HEK293 (cell line): ENCODE data around the gene TRIM24.

Experiments used
- CTCF ChIP-seq: fragments of 450-650 bp; formaldehyde crosslinking; IDR thresholded peaks from 2 replicates; pipeline ENCODE4 v1.5.1; 2016; ENCODE audit warnings: missing biosample characterization, missing genetic modification characterization
- GLI4 ChIP-seq: fragments of 450-650 bp; formaldehyde crosslinking; IDR thresholded peaks from 2 replicates; pipeline ENCODE4 v1.5.1; 2016; ENCODE audit warnings: missing biosample characterization, missing genetic modification characterization
- PRDM1 ChIP-seq: fragments of 450-650 bp; formaldehyde crosslinking; IDR thresholded peaks from 2 replicates; pipeline ENCODE4; 2016; ENCODE audit warnings: missing biosample characterization, missing genetic modification characterization
- SCRT2 ChIP-seq: fragments of 450-650 bp; formaldehyde crosslinking; IDR thresholded peaks from 2 replicates; pipeline ENCODE4 v1.5.1; 2016; ENCODE audit warnings: missing biosample characterization, missing genetic modification characterization
- TCF7L2 ChIP-seq: IDR thresholded peaks from 2 replicates; pipeline ENCODE4 v1.6.1; 2011; ENCODE audit warnings: low read depth, mild to moderate bottlenecking, inconsistent platforms, low read length, moderate library complexity, borderline replicate concordance
- ZNF114 ChIP-seq: fragments of 450-650 bp; formaldehyde crosslinking; IDR thresholded peaks from 2 replicates; pipeline ENCODE4 v1.5.0; 2017; ENCODE audit warnings: missing biosample characterization, missing genetic modification characterization
- ZNF274 ChIP-seq, 2 experiments: fragments of 200-500 bp in 1 of 2; fragments of 450-650 bp in 1 of 2; sonication (Bioruptor generic) in 1 of 2; formaldehyde crosslinking in 1 of 2; IDR thresholded peaks; 2 replicates each; pipeline versions ENCODE4 v1.5.1 to v1.6.1; 2014 to 2016; ENCODE audit warnings: borderline replicate concordance in 1 of 2, inconsistent platforms in 1 of 2, low read length in 1 of 2, missing biosample characterization in 1 of 2, missing genetic modification characterization in 1 of 2
- ZNF350 ChIP-seq: fragments of 450-650 bp; formaldehyde crosslinking; IDR thresholded peaks from 2 replicates; pipeline ENCODE4 v1.5.0; 2017; ENCODE audit warnings: missing biosample characterization, mild to moderate bottlenecking, missing genetic modification characterization
- ZNF501 ChIP-seq: fragments of 450-650 bp; formaldehyde crosslinking; IDR thresholded peaks from 2 replicates; pipeline ENCODE4 v1.5.1; 2016; ENCODE audit warnings: missing biosample characterization, missing genetic modification characterization
- ZNF629 ChIP-seq: fragments of 450-650 bp; formaldehyde crosslinking; IDR thresholded peaks from 2 replicates; pipeline ENCODE4 v1.5.1; 2017; ENCODE audit warnings: missing biosample characterization, missing genetic modification characterization

- TF ChIP-seq CTCF (no peak), PRDM1 (tag by site-specific recombination) (no peak), SCRT2 (tag by site-specific recombination) (no peak), TCF7L2 (no peak), GLI4 (tag by site-specific recombination) (no peak), ZNF114 (tag by site-specific recombination) (no peak), ZNF274 (IDR thresholded peaks at IDR 0.05; ENCODE audit: low read length) (no peak), ZNF274 (tag by site-specific recombination; IDR thresholded peaks at IDR 0.05; ENCODE audit: borderline replicate concordance) (no peak), ZNF629 (tag by site-specific recombination) (no peak), ZNF350 (tag by site-specific recombination) (no peak), ZNF501 (no peak)
These were observed 99.4 kb downstream of the TRIM24 start for GRCh38 chr7:138559448-138559847.
